HG03558 (cell line): ENCODE measurements around the gene RUVBL2.

Experiments used
- ATAC-seq: cut with Tn5 transposase; IDR thresholded peaks from one replicate; pipeline ENCODE4 v1.9.1; 2021; ENCODE audit warnings: moderate number of reproducible peaks; ENCODE audit not compliant: unreplicated experiment; ENCODE audit errors: extremely low read depth

RUVBL2 gene

GRCh38 chr19:48987323-48987722 is 6.4 kb upstream of the RUVBL2 start:
- no peak for ATAC-seq

- ATAC-seq = no peak
These were observed 5.4 kb upstream of the RUVBL2 start for GRCh38 chr19:48988286-48988685.

GRCh38 chr19:48988860-48989259 is 4.8 kb upstream of the RUVBL2 start:
- ATAC-seq = no peak

- ATAC-seq = no peak
These were observed 3.9 kb upstream of the RUVBL2 start for GRCh38 chr19:48989701-48990291.

GRCh38 chr19:48990400-48990799 is 3.3 kb upstream of the RUVBL2 start:
- no peak for ATAC-seq

GRCh38 chr19:48991011-48991609 is 2.6 kb upstream of the RUVBL2 start:
- no peak for ATAC-seq

- no peak for ATAC-seq
These were observed 1.7 kb upstream of the RUVBL2 start for GRCh38 chr19:48991873-48992580.

- ATAC-seq = no peak
These were observed 1.0 kb upstream of the RUVBL2 start for GRCh38 chr19:48992581-48993174.

GRCh38 chr19:48994035-48994386 is 324 bp downstream of the RUVBL2 start:
- ATAC-seq = no peak

GRCh38 chr19:48997972-48998371 is 4.3 kb downstream of the RUVBL2 start:
- ATAC-seq = no peak

GRCh38 chr19:48999481-49000325 is 6.0 kb downstream of the RUVBL2 start:
- no peak for ATAC-seq

- no peak for ATAC-seq
These were observed 10.4 kb downstream of the RUVBL2 start for GRCh38 chr19:49004133-49004532.

GRCh38 chr19:49004964-49005614 is 11.4 kb downstream of the RUVBL2 start:
- ATAC-seq = no peak

- no peak for ATAC-seq
These were observed 13.2 kb downstream of the RUVBL2 start for GRCh38 chr19:49006905-49007304.

GRCh38 chr19:49009828-49010227 is 16.1 kb downstream of the RUVBL2 start:
- no peak for ATAC-seq

GRCh38 chr19:49010453-49010852 is 16.8 kb downstream of the RUVBL2 start:
- ATAC-seq = no peak

- no peak for ATAC-seq
These were observed 17.5 kb downstream of the RUVBL2 start for GRCh38 chr19:49011194-49011593.

GRCh38 chr19:49014123-49014869 is 20.6 kb downstream of the RUVBL2 start:
- ATAC-seq = no peak

- no peak for ATAC-seq
These were observed 21.2 kb downstream of the RUVBL2 start for GRCh38 chr19:49014870-49015255.
